Panc1 (cell line): ENCODE measurements around the gene GAGE13. TPM values are rescaled to one million over a fixed set of nuclear protein-coding genes. Genes with fewer than 3 reads are reported as not detected.
A peak's percentile ranks its signal among the peaks of the same experiment; 100 is the strongest.
"Not testable (repeated sequence)": the region's sequence is repeated elsewhere in the genome, so short reads cannot be mapped to it uniquely, and the experiment has no call there.

Source experiments
- ATAC-seq: fragments of 200-7000 bp; cut with Tn5 transposase; 2 replicates; pipeline ENCODE4 v1.9.1; 2020; ENCODE audit warnings: mild to moderate bottlenecking, moderate library complexity
- Bru-seq: library from RNA; stranded (reverse); fragments of 400-500 nt; gene quantifications from one replicate; lab custom pipeline; 2021; lab: Mats Ljungman, UMichigan
- BruChase-seq, 2 experiments: library from RNA; stranded (reverse); fragments of 400-500 nt; gene quantifications; one replicate each; lab custom pipeline; 2021; lab: Mats Ljungman, UMichigan
- BruUV-seq: library from RNA; stranded (reverse); fragments of 400-500 nt; replicated peaks from 2 replicates; lab custom pipeline; 2021; lab: Mats Ljungman, UMichigan
- CTCF ChIA-PET: fragments of 300-600 bp; sonication (Branson Sonifier 250); formaldehyde crosslinking; loops from one replicate; lab custom pipeline; 2022; ENCODE audit warnings: antibody characterized with exemption; lab: Charles Lee
- POLR2A ChIA-PET: fragments of 300-600 bp; sonication (Branson Sonifier 250); formaldehyde crosslinking; loops from one replicate; lab custom pipeline; 2022; ENCODE audit warnings: antibody characterized with exemption; lab: Charles Lee
- DNase-seq: peaks from one replicate; pipeline ENCODE4 v3.0.0-alpha.2; 2010; ENCODE audit warnings: low read depth, low spot score
- H3K27ac ChIP-seq: 2 replicates; pipeline ENCODE4 v1.5.1; 2011; ENCODE audit warnings: mild to moderate bottlenecking, low read length, inconsistent platforms
- H3K27me3 ChIP-seq: fragments of 200-500 bp; sonication (Bioruptor generic); 2 replicates; pipeline ENCODE4 v1.6.0; 2014; ENCODE audit warnings: low read length, inconsistent platforms; ENCODE audit not compliant: control insufficient read depth, insufficient read depth
- H3K36me3 ChIP-seq: fragments of 200-500 bp; sonication (Bioruptor generic); 2 replicates; pipeline ENCODE4 v1.5.1; 2014; ENCODE audit warnings: inconsistent platforms, mild to moderate bottlenecking, low read length, moderate library complexity; ENCODE audit not compliant: control insufficient read depth, insufficient read depth
- H3K4me1 ChIP-seq: 2 replicates; pipeline ENCODE4 v1.5.1; 2011; ENCODE audit warnings: inconsistent platforms, mild to moderate bottlenecking, low read length, moderate library complexity; ENCODE audit not compliant: control insufficient read depth, insufficient read depth
- H3K4me3 ChIP-seq, 2 experiments: 2 replicates each; pipeline ENCODE4 v1.5.1; 2011 to 2012; ENCODE audit warnings: low read depth in 2 of 2, low read length in 2 of 2, mild to moderate bottlenecking in 2 of 2, inconsistent platforms in 1 of 2, moderate library complexity in 1 of 2
- H3K9me3 ChIP-seq: fragments of 200-500 bp; sonication (Bioruptor generic); 2 replicates; pipeline ENCODE4 v1.5.1; 2014; ENCODE audit warnings: low read depth, mild to moderate bottlenecking, inconsistent platforms, low read length, moderate library complexity; ENCODE audit not compliant: control insufficient read depth, insufficient read depth
- POLR2AphosphoS5 ChIP-seq: IDR thresholded peaks from 2 replicates; pipeline ENCODE4 v1.6.1; 2012; ENCODE audit warnings: mild to moderate bottlenecking, low read depth, low read length, moderate library complexity
- REST ChIP-seq, 2 experiments: IDR thresholded peaks; 2 replicates each; pipeline ENCODE4 v1.6.1; 2011 to 2012; ENCODE audit warnings: low read depth in 2 of 2, control low read depth in 1 of 2, low read length in 1 of 2, mild to moderate bottlenecking in 1 of 2, moderate library complexity in 1 of 2; ENCODE audit not compliant: insufficient read depth in 1 of 2
- SIN3A ChIP-seq: IDR thresholded peaks from 2 replicates; pipeline ENCODE4 v1.6.1; 2012; ENCODE audit warnings: low read depth, mild to moderate bottlenecking, low read length, moderate library complexity, borderline replicate concordance; ENCODE audit not compliant: insufficient read depth
- TCF7L2 ChIP-seq: IDR thresholded peaks from 2 replicates; pipeline ENCODE4 v1.6.1; 2011; ENCODE audit warnings: mild to moderate bottlenecking, low read depth, low read length, inconsistent platforms
- in situ Hi-C: cut with HindIII; loops from 2 replicates; pipeline ENCODE4 v1.10.0; 2016; ENCODE audit warnings: low sequenced_read_pairs, low pct_unique_long_range_greater_than_20kb
- intact Hi-C: fragments of 100-400 bp; cut with micrococcal nuclease; formaldehyde crosslinking; loops from one replicate; pipeline ENCODE4 v1.10.0; 2022; ENCODE audit not compliant: unreplicated experiment
- long read RNA-seq: library from polyadenylated mRNA; unstranded; transcript quantifications from one replicate; pipeline ENCODE4 v2.0.0, GENCODE V29; 2021; ENCODE audit not compliant: unreplicated experiment
- polyA plus RNA-seq: library from polyadenylated mRNA; unstranded; fragments of >200 nt; gene quantifications from one replicate; pipeline ENCODE4 v1.2.1, GENCODE V29; 2012; ENCODE audit warnings: missing spikeins; ENCODE audit not compliant: insufficient read length
- total RNA-seq: library from RNA; stranded (reverse); gene quantifications from one replicate; pipeline ENCODE4 v1.2.1, GENCODE V29; 2021; ENCODE audit not compliant: unreplicated experiment
- TF ChIP-seq, protein P1 (sequence below): fragments of 450-650 bp; IDR thresholded peaks from 2 replicates; pipeline ENCODE4 v1.5.1; 2017; ENCODE audit warnings: mild to moderate bottlenecking

The GAGE13 gene, protein sequence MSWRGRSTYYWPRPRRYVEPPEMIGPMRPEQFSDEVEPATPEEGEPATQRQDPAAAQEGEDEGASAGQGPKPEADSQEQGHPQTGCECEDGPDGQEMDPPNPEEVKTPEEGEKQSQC
- total RNA-seq (not detected), Bru-seq, nascent RNA (not detected), BruChase-seq, experiment 1, labeled RNA remaining after a 2-hour chase (not detected), BruChase-seq, experiment 2, labeled RNA remaining after a 6-hour chase (not detected)
- not detected for polyA plus RNA-seq
- long read RNA-seq: 0 reads

GRCh38 chrX:49331282-49331681, at the start of gene GAGE13:
GAGE13 (plus strand) TSS chrX:49331582; CDS start chrX:49332738, 1,156 bp downstream.
- not testable (repeated sequence) for DNase-seq

GRCh38 chrX:49282647-49283011, 48.8 kb upstream of the GAGE13 start:
- intact Hi-C loops (no loop called here), in situ Hi-C loops (no loop called here)
- no peak overlapping the region for H3K27ac ChIP-seq
- BruUV-seq: no TSS peak
- no peak for TF ChIP-seq TCF7L2
- TF ChIP-seq, protein P1, sequence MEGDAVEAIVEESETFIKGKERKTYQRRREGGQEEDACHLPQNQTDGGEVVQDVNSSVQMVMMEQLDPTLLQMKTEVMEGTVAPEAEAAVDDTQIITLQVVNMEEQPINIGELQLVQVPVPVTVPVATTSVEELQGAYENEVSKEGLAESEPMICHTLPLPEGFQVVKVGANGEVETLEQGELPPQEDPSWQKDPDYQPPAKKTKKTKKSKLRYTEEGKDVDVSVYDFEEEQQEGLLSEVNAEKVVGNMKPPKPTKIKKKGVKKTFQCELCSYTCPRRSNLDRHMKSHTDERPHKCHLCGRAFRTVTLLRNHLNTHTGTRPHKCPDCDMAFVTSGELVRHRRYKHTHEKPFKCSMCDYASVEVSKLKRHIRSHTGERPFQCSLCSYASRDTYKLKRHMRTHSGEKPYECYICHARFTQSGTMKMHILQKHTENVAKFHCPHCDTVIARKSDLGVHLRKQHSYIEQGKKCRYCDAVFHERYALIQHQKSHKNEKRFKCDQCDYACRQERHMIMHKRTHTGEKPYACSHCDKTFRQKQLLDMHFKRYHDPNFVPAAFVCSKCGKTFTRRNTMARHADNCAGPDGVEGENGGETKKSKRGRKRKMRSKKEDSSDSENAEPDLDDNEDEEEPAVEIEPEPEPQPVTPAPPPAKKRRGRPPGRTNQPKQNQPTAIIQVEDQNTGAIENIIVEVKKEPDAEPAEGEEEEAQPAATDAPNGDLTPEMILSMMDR: peak; percentile 72
- ATAC-seq: peak; percentile 89
- H3K9me3 ChIP-seq: no peaks in the 10 kb centered on the region
- no peaks in the 10 kb centered on the region; the same call in 1 of the 2 replicates for H3K4me1 ChIP-seq
- ChIA-PET POLR2A (no interaction called here), CTCF (no interaction called here)
- DNase-seq: no peak
- no peaks in the 10 kb centered on the region for H3K27me3 ChIP-seq
- no peaks in the 10 kb centered on the region; the same call in 1 of the 2 replicates for H3K36me3 ChIP-seq
- no peak overlapping the region for H3K4me3 ChIP-seq

More at GRCh38 chrX:49331282-49331681, at the start of gene GAGE13:
- in situ Hi-C loops, CTCF ChIA-PET, H3K36me3 ChIP-seq, POLR2A ChIA-PET, H3K27me3 ChIP-seq, BruUV-seq, H3K4me3 ChIP-seq, intact Hi-C loops, H3K4me1 ChIP-seq, H3K9me3 ChIP-seq, ATAC-seq, H3K27ac ChIP-seq: not testable (repeated sequence)

DNA sequence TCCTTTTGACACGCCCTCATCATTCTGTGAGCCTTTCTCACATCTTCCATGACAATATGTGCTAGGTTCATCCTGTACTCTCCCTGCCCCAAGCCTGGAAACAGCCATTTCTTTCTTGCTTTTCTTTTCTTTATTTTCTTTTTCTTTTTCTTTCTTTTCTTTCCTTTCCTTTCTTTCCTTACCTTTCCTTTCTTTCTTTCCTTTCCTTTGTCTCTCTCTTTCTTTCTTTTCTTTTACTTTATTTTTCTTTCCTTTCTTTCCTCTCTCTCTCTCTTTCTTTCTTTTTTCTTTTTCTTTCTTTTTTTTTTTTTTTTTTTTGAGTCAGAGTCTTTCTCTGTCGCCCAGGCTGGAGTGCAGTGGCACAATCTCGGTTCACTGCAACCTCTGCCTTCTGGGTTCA, 47.2 kb upstream of the GAGE13 start:
- ChIA-PET POLR2A (no interaction called here), CTCF (no interaction called here)
- no peak overlapping the region for H3K4me3 ChIP-seq
- H3K4me1 ChIP-seq: no peaks in the 10 kb centered on the region; the same call in 1 of the 2 replicates
- BruUV-seq: no TSS peak
- intact Hi-C loops (no loop called here), in situ Hi-C loops (no loop called here)
- no peaks in the 10 kb centered on the region for H3K9me3 ChIP-seq
- no peaks in the 10 kb centered on the region; the same call in 1 of the 2 replicates for H3K36me3 ChIP-seq
- no peak for ATAC-seq
- no peak for TF ChIP-seq REST (IDR thresholded peaks at IDR 0.05; ENCODE audit: insufficient read depth in 1 of 2, low read depth in 2 of 2, low read length in 1 of 2)
- no peak for TF ChIP-seq SIN3A
- TF ChIP-seq TCF7L2: no peak
- TF ChIP-seq, protein P1: no peak
- TF ChIP-seq POLR2AphosphoS5: no peak
- no peak overlapping the region for H3K27ac ChIP-seq
- H3K27me3 ChIP-seq: no peaks in the 10 kb centered on the region
- DNase-seq: no peak
